HepG2 (cell line): ENCODE results near the gene MRAP. TPM values are rescaled to one million over a fixed set of nuclear protein-coding genes. Genes with fewer than 3 reads are reported as not detected.

ENCODE experiments used
- CENPT ChIP-seq: sonication (generic); formaldehyde crosslinking; IDR thresholded peaks from 2 replicates; pipeline ENCODE4 v1.8.0; 2022; ENCODE audit warnings: low read depth, mild to moderate bottlenecking, moderate library complexity, missing genetic modification reagents
- DDIT3 ChIP-seq: sonication (generic); formaldehyde crosslinking; IDR thresholded peaks from 2 replicates; pipeline ENCODE4 v1.4.0; 2020; ENCODE audit warnings: mild to moderate bottlenecking, missing genetic modification reagents
- GTF2F1 ChIP-seq: fragments of 150-350 bp; IDR thresholded peaks from 2 replicates; pipeline ENCODE4 v1.6.1; 2014; ENCODE audit warnings: low read length
- HDAC1 ChIP-seq: sonication (generic); formaldehyde crosslinking; IDR thresholded peaks from 2 replicates; pipeline ENCODE4 v1.5.1; 2020; ENCODE audit warnings: mild to moderate bottlenecking, missing genetic modification reagents
- HNRNPUL1 ChIP-seq: fragments of 200-400 bp; formaldehyde crosslinking; IDR thresholded peaks from 2 replicates; pipeline ENCODE4 v1.6.1; 2017; ENCODE audit warnings: low read depth, mild to moderate bottlenecking, low read length, moderate library complexity
- KLF12 ChIP-seq: sonication (generic); formaldehyde crosslinking; IDR thresholded peaks from 2 replicates; pipeline ENCODE4 v1.4.0; 2020; ENCODE audit warnings: missing genetic modification reagents, borderline replicate concordance
- MED13 ChIP-seq: sonication (generic); formaldehyde crosslinking; IDR thresholded peaks from 2 replicates; pipeline ENCODE4 v1.5.0; 2020; ENCODE audit warnings: missing genetic modification reagents
- NFE2 ChIP-seq: sonication (generic); formaldehyde crosslinking; IDR thresholded peaks from 2 replicates; pipeline ENCODE4 v1.4.0; 2020; ENCODE audit warnings: missing genetic modification reagents
- SAFB2 ChIP-seq: sonication (generic); formaldehyde crosslinking; IDR thresholded peaks from 2 replicates; pipeline ENCODE4 v1.5.1; 2020; ENCODE audit warnings: missing genetic modification reagents, low read depth, mild to moderate bottlenecking, borderline replicate concordance
- SIX1 ChIP-seq: sonication (generic); formaldehyde crosslinking; IDR thresholded peaks from 2 replicates; pipeline ENCODE4 v1.4.0; 2020; ENCODE audit warnings: missing genetic modification reagents, borderline replicate concordance
- TEAD3 ChIP-seq: optimal IDR thresholded peaks from 2 replicates; pipeline ENCODE3; 2016; ENCODE audit warnings: borderline replicate concordance
- TFDP1 ChIP-seq: IDR thresholded peaks from 2 replicates; pipeline ENCODE4 v1.6.1; 2016; ENCODE audit warnings: missing compliant biosample characterization, missing genetic modification reagents, borderline replicate concordance
- TMF1 ChIP-seq: sonication (generic); formaldehyde crosslinking; IDR thresholded peaks from 2 replicates; pipeline ENCODE4 v1.8.1; 2022; ENCODE audit warnings: low read depth, missing genetic modification reagents
- ZNF329 ChIP-seq: sonication (generic); formaldehyde crosslinking; IDR thresholded peaks from 2 replicates; pipeline ENCODE4 v1.9.0; 2021; ENCODE audit warnings: low read depth, mild to moderate bottlenecking, missing genetic modification reagents
- ZNF512 ChIP-seq: sonication (generic); formaldehyde crosslinking; IDR thresholded peaks from 2 replicates; pipeline ENCODE4 v1.4.0; 2020; ENCODE audit warnings: mild to moderate bottlenecking, missing genetic modification reagents
- ZNF569 ChIP-seq: sonication (generic); formaldehyde crosslinking; IDR thresholded peaks from 2 replicates; pipeline ENCODE4 v1.5.0; 2020; ENCODE audit warnings: mild to moderate bottlenecking, missing genetic modification reagents, moderate library complexity, borderline replicate concordance
- ZNF605 ChIP-seq: sonication (generic); formaldehyde crosslinking; IDR thresholded peaks from 2 replicates; pipeline ENCODE4 v1.8.0; 2022; ENCODE audit warnings: mild to moderate bottlenecking, missing genetic modification reagents
- ZNF687 ChIP-seq: sonication (generic); formaldehyde crosslinking; IDR thresholded peaks from 2 replicates; pipeline ENCODE4 v1.5.1; 2020; ENCODE audit warnings: mild to moderate bottlenecking, missing genetic modification reagents, moderate library complexity
- ZNF691 ChIP-seq: sonication (generic); formaldehyde crosslinking; IDR thresholded peaks from 2 replicates; pipeline ENCODE4 v1.4.0; 2020; ENCODE audit warnings: missing genetic modification reagents, low read depth, mild to moderate bottlenecking, borderline replicate concordance
- polyA plus RNA-seq, 8 experiments: library from polyadenylated mRNA; depleted of rRNA in 3 of 8; stranded (reverse) in 7 of 8; unstranded in 1 of 8; fragments of >200 nt; fragmentation: Illumina TruSeq in 4 of 8; extraction: Trizol in 4 of 8; gene quantifications; 2 replicates each; pipeline versions ENCODE4 v1.2.1 to v1.2.3, GENCODE V29; 2011 to 2016; ENCODE audit warnings: low read depth in 4 of 8, missing spikeins in 1 of 8, mixed read lengths in 1 of 8; ENCODE audit not compliant: insufficient read depth in 1 of 8
- total RNA-seq, 5 experiments: library from RNA; depleted of rRNA; stranded (reverse); fragments of >200 nt; fragmentation: Illumina TruSeq; extraction: Trizol; gene quantifications; 2 replicates each; pipeline ENCODE4 v1.2.3, GENCODE V29; 2016; ENCODE audit warnings: low read depth in 1 of 5

MRAP gene
- total and polyA plus RNA-seq, 2 of the 13 experiments (the other 11 are each of a cell fraction or from before 2014, with no cell fraction given) = 0.46 to 1.2 TPM

GRCh38 chr21:32278518-32279376 lies 19.9 kb upstream of the MRAP start, which contains the start of gene MIS18A (continued):
- TF ChIP-seq KLF12 (CRISPR knock-in tag) = peak; percentile 67; the same call in 1 of the 2 replicates
- TF ChIP-seq DDIT3 (CRISPR knock-in tag) = no peak
- peak; percentile 99 for TF ChIP-seq TFDP1 (CRISPR knock-in tag)
- TF ChIP-seq CENPT (CRISPR knock-in tag) = no peak
- TF ChIP-seq HDAC1 (CRISPR knock-in tag) = peak; percentile 100
- no peak for TF ChIP-seq TEAD3
- TF ChIP-seq ZNF569 (CRISPR knock-in tag) = no peak
- TF ChIP-seq ZNF512 (CRISPR knock-in tag) = no peak
- TF ChIP-seq ZNF605 = peak; percentile 54; the same call in 1 of the 2 replicates
- peak; percentile 63; the same call in 1 of the 2 replicates for TF ChIP-seq ZNF691
- no peak for TF ChIP-seq HNRNPUL1
- no peak for TF ChIP-seq MED13
- no peak; the same call in 1 of the 2 replicates for TF ChIP-seq ZNF329
- TF ChIP-seq SAFB2 (CRISPR knock-in tag) = no peak
- no peak for TF ChIP-seq TMF1
- no peak for TF ChIP-seq SIX1
- peak; percentile 91 for TF ChIP-seq ZNF687
- TF ChIP-seq GTF2F1 = no peak
- no peak for TF ChIP-seq NFE2 (CRISPR knock-in tag)
